WTC11 (cell line): ENCODE data around the gene RABGEF1. TPM values are rescaled to one million over a fixed set of nuclear protein-coding genes. Genes with fewer than 3 reads are reported as not detected.

Source experiments
- ATAC-seq: fragments of 200-7000 bp; cut with Tn5 transposase; 2 replicates; pipeline ENCODE4 v1.10.0; 2021; ENCODE audit warnings: mild to moderate bottlenecking, moderate library complexity
- CTCF ChIA-PET: fragments of 300-600 bp; sonication (Branson Sonifier 250); formaldehyde crosslinking; loops from one replicate; lab custom pipeline; 2021; ENCODE audit warnings: antibody characterized with exemption; lab: Charles Lee
- POLR2A ChIA-PET: fragments of 350-600 bp; sonication (Branson Sonifier 250); formaldehyde crosslinking; loops from one replicate; lab custom pipeline; 2021; ENCODE audit warnings: antibody characterized with exemption; lab: Charles Lee
- DNase-seq: peaks from one replicate; pipeline ENCODE4 v3.0.0; 2021; ENCODE audit warnings: low spot score
- H3K27ac Mint-ChIP-seq: 2 replicates; pipeline ENCODE4 v1.8.0; 2021; ENCODE audit warnings: mixed read lengths
- H3K27me3 Mint-ChIP-seq: 2 replicates; pipeline ENCODE4 v1.8.0; 2021; ENCODE audit warnings: low read depth, mild to moderate bottlenecking, moderate library complexity, mixed read lengths
- H3K36me3 Mint-ChIP-seq: 2 replicates; pipeline ENCODE4 v1.8.0; 2021; ENCODE audit warnings: mixed read lengths
- H3K4me1 Mint-ChIP-seq: 2 replicates; pipeline ENCODE4 v1.8.0; 2022; ENCODE audit warnings: mixed read lengths
- H3K4me3 Mint-ChIP-seq: 2 replicates; pipeline ENCODE4 v1.8.0; 2021; ENCODE audit warnings: mild to moderate bottlenecking, moderate library complexity, mixed read lengths
- H3K9me3 Mint-ChIP-seq: 2 replicates; pipeline ENCODE4 v1.8.0; 2021; ENCODE audit warnings: mixed read lengths
- ATF1 ChIP-seq: sonication (generic); formaldehyde crosslinking; IDR thresholded peaks from 2 replicates; pipeline ENCODE4 v1.8.1; 2023; ENCODE audit warnings: mild to moderate bottlenecking, moderate library complexity, missing genetic modification reagents
- IRF2 ChIP-seq: sonication (generic); formaldehyde crosslinking; IDR thresholded peaks from 2 replicates; pipeline ENCODE4 v1.8.0; 2022; ENCODE audit warnings: low read depth, missing genetic modification reagents, borderline replicate concordance
- JAZF1 ChIP-seq: fragments of 250-450 bp; sonication (Bioruptor Pico); IDR thresholded peaks from 2 replicates; pipeline ENCODE4 v1.9.0; 2021; ENCODE audit warnings: moderate library complexity, mild to moderate bottlenecking, inconsistent platforms
- NFE2L1 ChIP-seq: sonication (generic); formaldehyde crosslinking; IDR thresholded peaks from 2 replicates; pipeline ENCODE4 v1.8.1; 2023; ENCODE audit warnings: missing genetic modification reagents
- RELA ChIP-seq: sonication (generic); formaldehyde crosslinking; IDR thresholded peaks from 2 replicates; pipeline ENCODE4 v1.8.1; 2022; ENCODE audit warnings: missing genetic modification reagents, mild to moderate bottlenecking, borderline replicate concordance
- SP1 ChIP-seq: sonication (generic); formaldehyde crosslinking; conservative IDR thresholded peaks from 2 replicates; pipeline ENCODE4 v1.8.1; 2022; ENCODE audit warnings: missing genetic modification reagents
- ZNF138 ChIP-seq: sonication (generic); formaldehyde crosslinking; conservative IDR thresholded peaks from 2 replicates; pipeline ENCODE4 v1.8.1; 2022; ENCODE audit warnings: mild to moderate bottlenecking, moderate library complexity, missing genetic modification reagents
- ZNF219 ChIP-seq: sonication (generic); formaldehyde crosslinking; IDR thresholded peaks from 2 replicates; pipeline ENCODE4 v1.8.0; 2023; ENCODE audit warnings: missing genetic modification reagents, mild to moderate bottlenecking, borderline replicate concordance
- ZNF671 ChIP-seq: fragments of 250-450 bp; sonication (Bioruptor Pico); IDR thresholded peaks from 2 replicates; pipeline ENCODE4 v1.8.0; 2021; ENCODE audit warnings: mild to moderate bottlenecking
- total RNA-seq: library from RNA; stranded (reverse); gene quantifications from 3 replicates; pipeline ENCODE4 v1.2.3, GENCODE V29; 2021
- TF ChIP-seq, protein P1 (sequence below): sonication (generic); formaldehyde crosslinking; IDR thresholded peaks from 2 replicates; pipeline ENCODE4 v1.8.1; 2023; ENCODE audit warnings: mild to moderate bottlenecking, missing genetic modification reagents, moderate library complexity
- TF ChIP-seq, protein P2 (sequence below): fragments of 250-450 bp; sonication (Bioruptor Pico); IDR thresholded peaks from 2 replicates; pipeline ENCODE4 v1.9.0; 2021; ENCODE audit warnings: mild to moderate bottlenecking
- TF ChIP-seq, protein P3 (sequence below): sonication (generic); formaldehyde crosslinking; IDR thresholded peaks from 2 replicates; pipeline ENCODE4 v1.8.0; 2022; ENCODE audit warnings: missing genetic modification reagents
- TF ChIP-seq, protein P4 (sequence below): sonication (generic); formaldehyde crosslinking; IDR thresholded peaks from 2 replicates; pipeline ENCODE4 v1.8.1; 2023; ENCODE audit warnings: mild to moderate bottlenecking, missing genetic modification reagents, moderate library complexity
- TF ChIP-seq, protein P5 (sequence below): fragments of 250-450 bp; sonication (Bioruptor Pico); IDR thresholded peaks from 2 replicates; pipeline ENCODE4 v1.8.0; 2021; ENCODE audit warnings: mild to moderate bottlenecking
- TF ChIP-seq, protein P6 (sequence below): sonication (generic); formaldehyde crosslinking; IDR thresholded peaks from 2 replicates; pipeline ENCODE4 v1.8.0; 2023; ENCODE audit warnings: missing genetic modification reagents
- TF ChIP-seq, protein P7 (sequence below): fragments of 200-600 bp; IDR thresholded peaks from 2 replicates; pipeline ENCODE4 v1.8.0; 2022; ENCODE audit warnings: antibody characterized with exemption
- TF ChIP-seq, protein P8 (sequence below): sonication (generic); formaldehyde crosslinking; IDR thresholded peaks from 2 replicates; pipeline ENCODE4 v1.8.1; 2023; ENCODE audit warnings: mild to moderate bottlenecking, missing genetic modification reagents
- TF ChIP-seq, protein P9 (sequence below): sonication (generic); formaldehyde crosslinking; IDR thresholded peaks from 2 replicates; pipeline ENCODE4 v1.8.0; 2023; ENCODE audit warnings: mild to moderate bottlenecking, missing genetic modification reagents
- TF ChIP-seq, protein P10 (sequence below): sonication (generic); formaldehyde crosslinking; IDR thresholded peaks from 2 replicates; pipeline ENCODE4 v1.8.0; 2022; ENCODE audit warnings: mild to moderate bottlenecking, missing genetic modification reagents

Gene RABGEF1
- total RNA-seq, 1 experiment from 2014 or later: 18.1 TPM

DNA sequence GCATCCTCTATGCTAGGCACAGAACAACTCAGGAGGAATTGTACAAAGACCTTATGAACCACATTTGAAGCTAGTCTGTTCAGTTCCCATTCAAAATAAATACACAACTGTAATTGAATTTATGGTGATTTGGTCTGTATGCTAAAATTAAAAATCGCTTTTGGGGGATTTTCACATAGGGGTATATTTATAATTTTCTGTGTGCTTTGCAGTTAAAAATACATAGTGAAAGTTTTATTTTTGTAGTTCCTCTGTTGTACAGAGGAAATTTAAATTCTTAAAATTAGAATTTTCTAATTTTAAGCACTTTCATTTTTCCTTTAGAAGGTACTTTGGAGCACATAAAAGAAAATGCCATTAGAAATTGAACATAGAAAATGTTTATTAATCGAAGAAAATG is 6.9 kb downstream of the RABGEF1 start:
- no peak overlapping the region for H3K27ac Mint-ChIP-seq

DNA sequence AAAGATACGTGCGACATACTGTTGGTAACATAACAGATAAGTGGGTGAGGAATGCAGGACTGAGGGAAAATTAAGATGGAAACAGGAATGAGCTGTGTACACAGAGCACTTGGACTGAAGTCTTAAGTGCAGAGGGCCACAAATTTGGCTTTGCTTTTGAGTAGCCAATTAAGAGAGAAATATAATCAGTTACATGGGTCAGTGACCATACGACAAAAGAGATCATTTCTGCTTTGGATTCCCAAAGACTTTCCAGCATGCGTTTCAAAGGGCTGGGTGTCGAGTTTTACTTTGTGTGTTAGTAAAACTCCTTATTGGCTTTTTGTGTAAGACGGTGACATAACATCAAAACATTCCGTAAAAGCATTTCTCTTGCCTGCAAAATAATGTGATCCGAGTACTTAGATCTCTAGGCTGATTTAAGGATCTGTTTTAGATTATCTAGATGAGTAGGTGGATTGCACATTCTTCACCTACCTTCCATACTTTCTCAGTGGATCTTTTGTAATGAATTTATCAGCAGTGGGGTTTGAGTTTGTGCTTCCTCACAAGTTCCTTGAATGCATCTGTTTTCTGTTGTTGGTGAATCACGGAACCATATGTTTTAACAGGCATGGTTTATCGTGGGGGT is 7.5 kb downstream of the RABGEF1 start:
- Mint-ChIP-seq H3K36me3 (0 out of 2 replicates have a peak, but pooled peaks cover 3% of the 10 kb centered on the region), H3K4me1 (no peaks in the 10 kb centered on the region), H3K27me3 (no peaks in the 10 kb centered on the region), H3K9me3 (no peaks in the 10 kb centered on the region), H3K27ac (peak overlapping the region; percentile 50; the same call in 1 of the 2 replicates), H3K4me3 (no peak overlapping the region)
- ChIA-PET CTCF (no interaction called here), POLR2A (no interaction called here)
- no peak for ATAC-seq
- no peak for DNase-seq
- TF ChIP-seq JAZF1 (no peak), ZNF219 (no peak)
- TF ChIP-seq, protein P1, sequence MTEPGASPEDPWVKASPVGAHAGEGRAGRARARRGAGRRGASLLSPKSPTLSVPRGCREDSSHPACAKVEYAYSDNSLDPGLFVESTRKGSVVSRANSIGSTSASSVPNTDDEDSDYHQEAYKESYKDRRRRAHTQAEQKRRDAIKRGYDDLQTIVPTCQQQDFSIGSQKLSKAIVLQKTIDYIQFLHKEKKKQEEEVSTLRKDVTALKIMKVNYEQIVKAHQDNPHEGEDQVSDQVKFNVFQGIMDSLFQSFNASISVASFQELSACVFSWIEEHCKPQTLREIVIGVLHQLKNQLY: no peak
- TF ChIP-seq, protein P2, sequence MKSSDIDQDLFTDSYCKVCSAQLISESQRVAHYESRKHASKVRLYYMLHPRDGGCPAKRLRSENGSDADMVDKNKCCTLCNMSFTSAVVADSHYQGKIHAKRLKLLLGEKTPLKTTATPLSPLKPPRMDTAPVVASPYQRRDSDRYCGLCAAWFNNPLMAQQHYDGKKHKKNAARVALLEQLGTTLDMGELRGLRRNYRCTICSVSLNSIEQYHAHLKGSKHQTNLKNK (CRISPR knock-in tag): no peak
- TF ChIP-seq, protein P3, sequence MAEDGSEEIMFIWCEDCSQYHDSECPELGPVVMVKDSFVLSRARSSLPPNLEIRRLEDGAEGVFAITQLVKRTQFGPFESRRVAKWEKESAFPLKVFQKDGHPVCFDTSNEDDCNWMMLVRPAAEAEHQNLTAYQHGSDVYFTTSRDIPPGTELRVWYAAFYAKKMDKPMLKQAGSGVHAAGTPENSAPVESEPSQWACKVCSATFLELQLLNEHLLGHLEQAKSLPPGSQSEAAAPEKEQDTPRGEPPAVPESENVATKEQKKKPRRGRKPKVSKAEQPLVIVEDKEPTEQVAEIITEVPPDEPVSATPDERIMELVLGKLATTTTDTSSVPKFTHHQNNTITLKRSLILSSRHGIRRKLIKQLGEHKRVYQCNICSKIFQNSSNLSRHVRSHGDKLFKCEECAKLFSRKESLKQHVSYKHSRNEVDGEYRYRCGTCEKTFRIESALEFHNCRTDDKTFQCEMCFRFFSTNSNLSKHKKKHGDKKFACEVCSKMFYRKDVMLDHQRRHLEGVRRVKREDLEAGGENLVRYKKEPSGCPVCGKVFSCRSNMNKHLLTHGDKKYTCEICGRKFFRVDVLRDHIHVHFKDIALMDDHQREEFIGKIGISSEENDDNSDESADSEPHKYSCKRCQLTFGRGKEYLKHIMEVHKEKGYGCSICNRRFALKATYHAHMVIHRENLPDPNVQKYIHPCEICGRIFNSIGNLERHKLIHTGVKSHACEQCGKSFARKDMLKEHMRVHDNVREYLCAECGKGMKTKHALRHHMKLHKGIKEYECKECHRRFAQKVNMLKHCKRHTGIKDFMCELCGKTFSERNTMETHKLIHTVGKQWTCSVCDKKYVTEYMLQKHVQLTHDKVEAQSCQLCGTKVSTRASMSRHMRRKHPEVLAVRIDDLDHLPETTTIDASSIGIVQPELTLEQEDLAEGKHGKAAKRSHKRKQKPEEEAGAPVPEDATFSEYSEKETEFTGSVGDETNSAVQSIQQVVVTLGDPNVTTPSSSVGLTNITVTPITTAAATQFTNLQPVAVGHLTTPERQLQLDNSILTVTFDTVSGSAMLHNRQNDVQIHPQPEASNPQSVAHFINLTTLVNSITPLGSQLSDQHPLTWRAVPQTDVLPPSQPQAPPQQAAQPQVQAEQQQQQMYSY (CRISPR knock-in tag): no peak
- TF ChIP-seq, protein P4, sequence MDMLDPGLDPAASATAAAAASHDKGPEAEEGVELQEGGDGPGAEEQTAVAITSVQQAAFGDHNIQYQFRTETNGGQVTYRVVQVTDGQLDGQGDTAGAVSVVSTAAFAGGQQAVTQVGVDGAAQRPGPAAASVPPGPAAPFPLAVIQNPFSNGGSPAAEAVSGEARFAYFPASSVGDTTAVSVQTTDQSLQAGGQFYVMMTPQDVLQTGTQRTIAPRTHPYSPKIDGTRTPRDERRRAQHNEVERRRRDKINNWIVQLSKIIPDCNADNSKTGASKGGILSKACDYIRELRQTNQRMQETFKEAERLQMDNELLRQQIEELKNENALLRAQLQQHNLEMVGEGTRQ: no peak

More for the DNA sequence above, 6.9 kb downstream of the RABGEF1 start:
- Mint-ChIP-seq H3K9me3 (no peaks in the 10 kb centered on the region), H3K4me1 (no peaks in the 10 kb centered on the region), H3K36me3 (0 out of 2 replicates have a peak, but pooled peaks cover 3% of the 10 kb centered on the region), H3K4me3 (no peak overlapping the region), H3K27me3 (no peaks in the 10 kb centered on the region)
- no peak for ATAC-seq
- ChIA-PET POLR2A (no interaction called here), CTCF (no interaction called here)
- TF ChIP-seq RELA (CRISPR knock-in tag): no peak
- TF ChIP-seq, protein P5, sequence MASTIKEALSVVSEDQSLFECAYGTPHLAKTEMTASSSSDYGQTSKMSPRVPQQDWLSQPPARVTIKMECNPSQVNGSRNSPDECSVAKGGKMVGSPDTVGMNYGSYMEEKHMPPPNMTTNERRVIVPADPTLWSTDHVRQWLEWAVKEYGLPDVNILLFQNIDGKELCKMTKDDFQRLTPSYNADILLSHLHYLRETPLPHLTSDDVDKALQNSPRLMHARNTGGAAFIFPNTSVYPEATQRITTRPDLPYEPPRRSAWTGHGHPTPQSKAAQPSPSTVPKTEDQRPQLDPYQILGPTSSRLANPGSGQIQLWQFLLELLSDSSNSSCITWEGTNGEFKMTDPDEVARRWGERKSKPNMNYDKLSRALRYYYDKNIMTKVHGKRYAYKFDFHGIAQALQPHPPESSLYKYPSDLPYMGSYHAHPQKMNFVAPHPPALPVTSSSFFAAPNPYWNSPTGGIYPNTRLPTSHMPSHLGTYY: no peak
- no peak for TF ChIP-seq JAZF1
- TF ChIP-seq, protein P6, sequence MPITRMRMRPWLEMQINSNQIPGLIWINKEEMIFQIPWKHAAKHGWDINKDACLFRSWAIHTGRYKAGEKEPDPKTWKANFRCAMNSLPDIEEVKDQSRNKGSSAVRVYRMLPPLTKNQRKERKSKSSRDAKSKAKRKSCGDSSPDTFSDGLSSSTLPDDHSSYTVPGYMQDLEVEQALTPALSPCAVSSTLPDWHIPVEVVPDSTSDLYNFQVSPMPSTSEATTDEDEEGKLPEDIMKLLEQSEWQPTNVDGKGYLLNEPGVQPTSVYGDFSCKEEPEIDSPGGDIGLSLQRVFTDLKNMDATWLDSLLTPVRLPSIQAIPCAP (CRISPR knock-in tag): no peak
- no peak for TF ChIP-seq ZNF138 (CRISPR knock-in tag)
- TF ChIP-seq, protein P7, sequence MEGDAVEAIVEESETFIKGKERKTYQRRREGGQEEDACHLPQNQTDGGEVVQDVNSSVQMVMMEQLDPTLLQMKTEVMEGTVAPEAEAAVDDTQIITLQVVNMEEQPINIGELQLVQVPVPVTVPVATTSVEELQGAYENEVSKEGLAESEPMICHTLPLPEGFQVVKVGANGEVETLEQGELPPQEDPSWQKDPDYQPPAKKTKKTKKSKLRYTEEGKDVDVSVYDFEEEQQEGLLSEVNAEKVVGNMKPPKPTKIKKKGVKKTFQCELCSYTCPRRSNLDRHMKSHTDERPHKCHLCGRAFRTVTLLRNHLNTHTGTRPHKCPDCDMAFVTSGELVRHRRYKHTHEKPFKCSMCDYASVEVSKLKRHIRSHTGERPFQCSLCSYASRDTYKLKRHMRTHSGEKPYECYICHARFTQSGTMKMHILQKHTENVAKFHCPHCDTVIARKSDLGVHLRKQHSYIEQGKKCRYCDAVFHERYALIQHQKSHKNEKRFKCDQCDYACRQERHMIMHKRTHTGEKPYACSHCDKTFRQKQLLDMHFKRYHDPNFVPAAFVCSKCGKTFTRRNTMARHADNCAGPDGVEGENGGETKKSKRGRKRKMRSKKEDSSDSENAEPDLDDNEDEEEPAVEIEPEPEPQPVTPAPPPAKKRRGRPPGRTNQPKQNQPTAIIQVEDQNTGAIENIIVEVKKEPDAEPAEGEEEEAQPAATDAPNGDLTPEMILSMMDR: no peak
- no peak for TF ChIP-seq ZNF219
- TF ChIP-seq NFE2L1 (CRISPR knock-in tag): no peak
- no peak for TF ChIP-seq ZNF671 (CRISPR knock-in tag)
- TF ChIP-seq, protein P8, sequence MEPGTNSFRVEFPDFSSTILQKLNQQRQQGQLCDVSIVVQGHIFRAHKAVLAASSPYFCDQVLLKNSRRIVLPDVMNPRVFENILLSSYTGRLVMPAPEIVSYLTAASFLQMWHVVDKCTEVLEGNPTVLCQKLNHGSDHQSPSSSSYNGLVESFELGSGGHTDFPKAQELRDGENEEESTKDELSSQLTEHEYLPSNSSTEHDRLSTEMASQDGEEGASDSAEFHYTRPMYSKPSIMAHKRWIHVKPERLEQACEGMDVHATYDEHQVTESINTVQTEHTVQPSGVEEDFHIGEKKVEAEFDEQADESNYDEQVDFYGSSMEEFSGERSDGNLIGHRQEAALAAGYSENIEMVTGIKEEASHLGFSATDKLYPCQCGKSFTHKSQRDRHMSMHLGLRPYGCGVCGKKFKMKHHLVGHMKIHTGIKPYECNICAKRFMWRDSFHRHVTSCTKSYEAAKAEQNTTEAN: no peak
- TF ChIP-seq, protein P9, sequence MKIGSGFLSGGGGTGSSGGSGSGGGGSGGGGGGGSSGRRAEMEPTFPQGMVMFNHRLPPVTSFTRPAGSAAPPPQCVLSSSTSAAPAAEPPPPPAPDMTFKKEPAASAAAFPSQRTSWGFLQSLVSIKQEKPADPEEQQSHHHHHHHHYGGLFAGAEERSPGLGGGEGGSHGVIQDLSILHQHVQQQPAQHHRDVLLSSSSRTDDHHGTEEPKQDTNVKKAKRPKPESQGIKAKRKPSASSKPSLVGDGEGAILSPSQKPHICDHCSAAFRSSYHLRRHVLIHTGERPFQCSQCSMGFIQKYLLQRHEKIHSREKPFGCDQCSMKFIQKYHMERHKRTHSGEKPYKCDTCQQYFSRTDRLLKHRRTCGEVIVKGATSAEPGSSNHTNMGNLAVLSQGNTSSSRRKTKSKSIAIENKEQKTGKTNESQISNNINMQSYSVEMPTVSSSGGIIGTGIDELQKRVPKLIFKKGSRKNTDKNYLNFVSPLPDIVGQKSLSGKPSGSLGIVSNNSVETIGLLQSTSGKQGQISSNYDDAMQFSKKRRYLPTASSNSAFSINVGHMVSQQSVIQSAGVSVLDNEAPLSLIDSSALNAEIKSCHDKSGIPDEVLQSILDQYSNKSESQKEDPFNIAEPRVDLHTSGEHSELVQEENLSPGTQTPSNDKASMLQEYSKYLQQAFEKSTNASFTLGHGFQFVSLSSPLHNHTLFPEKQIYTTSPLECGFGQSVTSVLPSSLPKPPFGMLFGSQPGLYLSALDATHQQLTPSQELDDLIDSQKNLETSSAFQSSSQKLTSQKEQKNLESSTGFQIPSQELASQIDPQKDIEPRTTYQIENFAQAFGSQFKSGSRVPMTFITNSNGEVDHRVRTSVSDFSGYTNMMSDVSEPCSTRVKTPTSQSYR (CRISPR knock-in tag): no peak
- no peak for TF ChIP-seq IRF2 (CRISPR knock-in tag)
- TF ChIP-seq ATF1 (CRISPR knock-in tag): no peak
- no peak for TF ChIP-seq SP1 (CRISPR knock-in tag)
- TF ChIP-seq, protein P10, sequence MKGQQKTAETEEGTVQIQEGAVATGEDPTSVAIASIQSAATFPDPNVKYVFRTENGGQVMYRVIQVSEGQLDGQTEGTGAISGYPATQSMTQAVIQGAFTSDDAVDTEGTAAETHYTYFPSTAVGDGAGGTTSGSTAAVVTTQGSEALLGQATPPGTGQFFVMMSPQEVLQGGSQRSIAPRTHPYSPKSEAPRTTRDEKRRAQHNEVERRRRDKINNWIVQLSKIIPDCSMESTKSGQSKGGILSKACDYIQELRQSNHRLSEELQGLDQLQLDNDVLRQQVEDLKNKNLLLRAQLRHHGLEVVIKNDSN (CRISPR knock-in tag): no peak
- DNase-seq: no peak
